ENCODE results near the gene SURF4. TPM values are rescaled to one million over a fixed set of nuclear protein-coding genes. Genes with fewer than 3 reads are reported as not detected.
"Not testable (repeated sequence)": the region's sequence is repeated elsewhere in the genome, so short reads cannot be mapped to it uniquely, and the experiment has no call there.

SURF4 gene
- total RNA-seq, 1 donor = 196 TPM

- not testable (repeated sequence) for DNase-seq (ENCODE audit: low read depth in 2 of 3, low spot score in 2 of 3)
Observed at GRCh38 chr9:133377280-133377679, 1.4 kb upstream of the SURF4 start.

GRCh38 chr9:133375116-133375723 lies 640 bp downstream of the SURF4 start:
- DNase-seq (ENCODE audit: low read depth in 2 of 3, low spot score in 2 of 3) = no peak

GRCh38 chr9:133374612-133375115 lies 1.2 kb downstream of the SURF4 start:
- peak in 2 of 3 donors; percentile 45 to 49 for DNase-seq (ENCODE audit: low read depth in 2 of 3, low spot score in 2 of 3)

- no peak for DNase-seq (ENCODE audit: low read depth in 2 of 3, low spot score in 2 of 3)
Observed at GRCh38 chr9:133372144-133372543, 3.7 kb downstream of the SURF4 start.

GRCh38 chr9:133371261-133371711 lies 4.6 kb downstream of the SURF4 start:
- DNase-seq (ENCODE audit: low read depth in 2 of 3, low spot score in 2 of 3) = peak in 2 of 3 donors; percentile 28 to 38

- no peak for DNase-seq (ENCODE audit: low read depth in 2 of 3, low spot score in 2 of 3)
Observed at GRCh38 chr9:133370685-133371084, 5.2 kb downstream of the SURF4 start.

- no peak for DNase-seq (ENCODE audit: low read depth in 2 of 3, low spot score in 2 of 3)
Observed at GRCh38 chr9:133369933-133370332, 5.9 kb downstream of the SURF4 start.

GRCh38 chr9:133369422-133369821 lies 6.4 kb downstream of the SURF4 start:
- no peak for DNase-seq (ENCODE audit: low read depth in 2 of 3, low spot score in 2 of 3)

- DNase-seq (ENCODE audit: low read depth in 2 of 3, low spot score in 2 of 3) = no peak
Observed at GRCh38 chr9:133368249-133368881, 7.5 kb downstream of the SURF4 start.

- no peak for DNase-seq (ENCODE audit: low read depth in 2 of 3, low spot score in 2 of 3)
Observed at GRCh38 chr9:133367778-133368177, 8.1 kb downstream of the SURF4 start.

GRCh38 chr9:133367221-133367620 lies 8.6 kb downstream of the SURF4 start:
- no peak for DNase-seq (ENCODE audit: low read depth in 2 of 3, low spot score in 2 of 3)

GRCh38 chr9:133366435-133366834 lies 9.4 kb downstream of the SURF4 start:
- no peak for DNase-seq (ENCODE audit: low read depth in 2 of 3, low spot score in 2 of 3)

- no peak for DNase-seq (ENCODE audit: low read depth in 2 of 3, low spot score in 2 of 3)
Observed at GRCh38 chr9:133362359-133363044, 13.4 kb downstream of the SURF4 start.

- DNase-seq (ENCODE audit: low read depth in 2 of 3, low spot score in 2 of 3) = no peak
Observed at GRCh38 chr9:133361507-133362092, 14.3 kb downstream of the SURF4 start.

- DNase-seq (ENCODE audit: low read depth in 2 of 3, low spot score in 2 of 3) = no peak
Observed at GRCh38 chr9:133360400-133361393, 15.2 kb downstream of the SURF4 start.

- DNase-seq (ENCODE audit: low read depth in 2 of 3, low spot score in 2 of 3) = peak in 1 of 3 donors; percentile 40
Observed at GRCh38 chr9:133359399-133360175, 16.3 kb downstream of the SURF4 start.

- DNase-seq (ENCODE audit: low read depth in 2 of 3, low spot score in 2 of 3) = no peak
Observed at GRCh38 chr9:133357656-133358055, 18.2 kb downstream of the SURF4 start.

GRCh38 chr9:133356391-133357091 lies 19.3 kb downstream of the SURF4 start, which contains the start of the genes SURF1 and SURF2:
TSS of gene SURF1 (minus strand) at chr9:133356487. CDS start at chr9:133356453, 34 bp downstream.
TSS of gene SURF2 (plus strand) at chr9:133356550. CDS start at chr9:133356593, 43 bp downstream.
- DNase-seq (ENCODE audit: low read depth in 2 of 3, low spot score in 2 of 3) = peak; percentile 72 to 78 (median 73)
